HepG2 (cell line): ENCODE results near the gene CPPED1. TPM values are rescaled to one million over a fixed set of nuclear protein-coding genes. Genes with fewer than 3 reads are reported as not detected.

ENCODE experiments used
- ATAC-seq: fragments of 200-7000 bp; cut with Tn5 transposase; 3 replicates; pipeline ENCODE4 v1.9.1; 2020; ENCODE audit warnings: mild to moderate bottlenecking, moderate library complexity
- BruUV-seq: library from RNA; stranded (reverse); fragments of 400-500 nt; replicated peaks from 2 replicates; lab custom pipeline; 2021; lab: Mats Ljungman, UMichigan
- CTCF ChIA-PET: fragments of 300-600 bp; formaldehyde crosslinking; extraction: SDS; loops from one replicate; lab custom pipeline; 2021; ENCODE audit warnings: low total read pairs, inconsistent platforms, low intra/inter-chr PET ratio; lab: Yijun Ruan, JAX
- POLR2A ChIA-PET: fragments of 350-600 bp; sonication (Branson Sonifier 250); formaldehyde crosslinking; loops from one replicate; lab custom pipeline; 2020; ENCODE audit warnings: antibody characterized with exemption, inconsistent platforms; lab: Yijun Ruan, JAX
- DNase-seq: peaks from one replicate; pipeline ENCODE4 v3.0.0-alpha.2; 2015; ENCODE audit warnings: low spot score
- FAIRE-seq: peaks from 3 replicates; lab custom pipeline; 2011; peaks lifted over from hg19 to GRCh38; lab: Jason Lieb, UNC
- H2AFZ ChIP-seq: one replicate; pipeline ENCODE4 v1.6.1; 2011; ENCODE audit warnings: low read length, inconsistent platforms
- H3K27ac ChIP-seq: fragments of 300-600 bp; 3 replicates; pipeline ENCODE4 v1.8.0; 2011; ENCODE audit warnings: mixed run types, mild to moderate bottlenecking, mixed read lengths, low read length, inconsistent platforms; ENCODE audit not compliant: insufficient read depth; ENCODE audit errors: extremely low read length
- H3K27me3 ChIP-seq, 2 experiments: fragments of 200-600 bp in 1 of 2; 2 replicates in 1 of 2; 3 replicates in 1 of 2; pipeline versions ENCODE4 v1.6.0 to v1.8.0; 2011; ENCODE audit warnings: low read length in 2 of 2, mild to moderate bottlenecking in 2 of 2, moderate library complexity in 2 of 2, inconsistent platforms in 1 of 2; ENCODE audit not compliant: insufficient read depth in 2 of 2, control insufficient read depth in 1 of 2
- H3K36me3 ChIP-seq, 2 experiments: fragments of 200-600 bp in 1 of 2; replicated peaks in 1 of 2; 2 replicates in 1 of 2; 3 replicates in 1 of 2; pipeline versions ENCODE4 v1.5.1 to v1.8.0; 2011; ENCODE audit warnings: low read length in 2 of 2, inconsistent platforms in 1 of 2; ENCODE audit not compliant: insufficient read depth in 2 of 2, control insufficient read depth in 1 of 2
- H3K4me1 ChIP-seq: 2 replicates; pipeline ENCODE4 v1.5.1; 2012; ENCODE audit warnings: low read length, inconsistent platforms; ENCODE audit not compliant: insufficient read depth
- H3K4me2 ChIP-seq: 2 replicates; pipeline ENCODE4 v1.6.0; 2011; ENCODE audit warnings: low read depth, low read length, inconsistent platforms
- H3K4me3 ChIP-seq, 3 experiments: fragments of 200-600 bp in 1 of 3; sonication (generic), shearing (Covaris generic) in 1 of 3; replicated peaks in 1 of 3; 2 replicates each; pipeline ENCODE4 v1.5.1; 2011 to 2016; ENCODE audit warnings: low read length in 3 of 3, inconsistent platforms in 2 of 3, low read depth in 2 of 3, mild to moderate bottlenecking in 2 of 3, control low read depth in 1 of 3, mixed read lengths in 1 of 3; ENCODE audit not compliant: insufficient read depth in 1 of 3
- H3K79me2 ChIP-seq: one replicate; pipeline ENCODE4 v1.6.1; 2011; ENCODE audit warnings: low read length, inconsistent platforms; ENCODE audit not compliant: insufficient read depth
- H3K9ac ChIP-seq: 2 replicates; pipeline ENCODE4 v1.6.0; 2011; ENCODE audit warnings: mild to moderate bottlenecking, low read depth, low read length, inconsistent platforms; ENCODE audit not compliant: insufficient read depth
- H3K9me3 ChIP-seq: 2 replicates; pipeline ENCODE4 v1.5.1; 2012; ENCODE audit warnings: mild to moderate bottlenecking, low read length
- H4K20me1 ChIP-seq: 2 replicates; pipeline ENCODE4 v1.6.0; 2011; ENCODE audit warnings: inconsistent platforms, mild to moderate bottlenecking, low read length, moderate library complexity; ENCODE audit not compliant: insufficient read depth
- BCLAF1 ChIP-seq: fragments of 450-650 bp; IDR thresholded peaks from 2 replicates; pipeline ENCODE4 v1.6.1; 2017; ENCODE audit warnings: mild to moderate bottlenecking
- CAMTA2 ChIP-seq: sonication (generic); formaldehyde crosslinking; IDR thresholded peaks from 2 replicates; pipeline ENCODE4 v1.4.0; 2020; ENCODE audit warnings: mild to moderate bottlenecking, missing genetic modification reagents, borderline replicate concordance
- CCDC6 ChIP-seq: sonication (generic); formaldehyde crosslinking; IDR thresholded peaks from 2 replicates; pipeline ENCODE4 v1.8.1; 2022; ENCODE audit warnings: mild to moderate bottlenecking, missing genetic modification reagents, moderate library complexity
- GATAD1 ChIP-seq: IDR thresholded peaks from 2 replicates; pipeline ENCODE4 v1.6.1; 2016; ENCODE audit warnings: missing genetic modification reagents, missing compliant biosample characterization
- GFI1 ChIP-seq: sonication (generic); formaldehyde crosslinking; IDR thresholded peaks from 2 replicates; pipeline ENCODE4 v1.5.0; 2020; ENCODE audit warnings: missing genetic modification reagents, mild to moderate bottlenecking, borderline replicate concordance
- IKZF5 ChIP-seq: IDR thresholded peaks from 2 replicates; pipeline ENCODE4 v1.6.1; 2018; ENCODE audit warnings: missing genetic modification reagents, mild to moderate bottlenecking, missing compliant biosample characterization
- JUN ChIP-seq: sonication (generic); formaldehyde crosslinking; IDR thresholded peaks from 2 replicates; pipeline ENCODE4 v1.4.0; 2020; ENCODE audit warnings: mild to moderate bottlenecking, missing genetic modification reagents
- KDM1A ChIP-seq: IDR thresholded peaks from 2 replicates; pipeline ENCODE4 v1.6.1; 2016; ENCODE audit warnings: missing compliant biosample characterization
- MEF2D ChIP-seq: sonication (generic); formaldehyde crosslinking; IDR thresholded peaks from 2 replicates; pipeline ENCODE4 v1.5.1; 2020; ENCODE audit warnings: mild to moderate bottlenecking, missing genetic modification reagents
- REL ChIP-seq: sonication (generic); formaldehyde crosslinking; conservative IDR thresholded peaks from 2 replicates; pipeline ENCODE4 v1.8.0; 2022; ENCODE audit warnings: mild to moderate bottlenecking, missing genetic modification reagents, moderate library complexity
- ZFP36L2 ChIP-seq: sonication (generic); formaldehyde crosslinking; IDR thresholded peaks from 2 replicates; pipeline ENCODE4 v1.4.0; 2020; ENCODE audit warnings: missing genetic modification reagents
- ZNF30 ChIP-seq: sonication (generic); formaldehyde crosslinking; IDR thresholded peaks from 2 replicates; pipeline ENCODE4 v1.5.0; 2020; ENCODE audit warnings: mild to moderate bottlenecking, missing genetic modification reagents
- ZNF362 ChIP-seq: sonication (generic); formaldehyde crosslinking; IDR thresholded peaks from 2 replicates; pipeline ENCODE4 v1.4.0; 2020; ENCODE audit warnings: missing genetic modification reagents, mild to moderate bottlenecking, borderline replicate concordance
- ZNF652 ChIP-seq: IDR thresholded peaks from 2 replicates; pipeline ENCODE4 v1.6.1; 2016; ENCODE audit warnings: low read depth, borderline replicate concordance
- WGBS: methylation state at CpG from one replicate; pipeline ENCODE4 v1.1.6; 2017; ENCODE audit warnings: low lambda C conversion rate; 5-methylcytosine and 5-hydroxymethylcytosine counted together
- in situ Hi-C: cut with HindIII; loops from 2 replicates; pipeline ENCODE4 v1.10.0; 2017; ENCODE audit warnings: low pct_unique_long_range_greater_than_20kb; ENCODE audit not compliant: extremely low pct_ligation_motif_present
- intact Hi-C: fragments of 100-400 bp; cut with micrococcal nuclease; formaldehyde crosslinking; loops from one replicate; pipeline ENCODE4 v1.10.0; 2022; ENCODE audit not compliant: unreplicated experiment
- polyA plus RNA-seq, 8 experiments: library from polyadenylated mRNA; depleted of rRNA in 3 of 8; stranded (reverse) in 7 of 8; unstranded in 1 of 8; fragments of >200 nt; fragmentation: Illumina TruSeq in 4 of 8; extraction: Trizol in 4 of 8; gene quantifications; 2 replicates each; pipeline versions ENCODE4 v1.2.1 to v1.2.3, GENCODE V29; 2011 to 2016; ENCODE audit warnings: low read depth in 4 of 8, missing spikeins in 1 of 8, mixed read lengths in 1 of 8; ENCODE audit not compliant: insufficient read depth in 1 of 8
- total RNA-seq, 5 experiments: library from RNA; depleted of rRNA; stranded (reverse); fragments of >200 nt; fragmentation: Illumina TruSeq; extraction: Trizol; gene quantifications; 2 replicates each; pipeline ENCODE4 v1.2.3, GENCODE V29; 2016; ENCODE audit warnings: low read depth in 1 of 5
- TF ChIP-seq, protein P1 (sequence below): sonication (generic); formaldehyde crosslinking; IDR thresholded peaks from 2 replicates; pipeline ENCODE4 v1.4.0; 2020; ENCODE audit warnings: missing genetic modification reagents, mild to moderate bottlenecking, borderline replicate concordance

CPPED1 gene
- total and polyA plus RNA-seq, 2 of the 13 experiments (the other 11 are each of a cell fraction or from before 2014, with no cell fraction given) = 66.6 to 71.3 TPM

DNA sequence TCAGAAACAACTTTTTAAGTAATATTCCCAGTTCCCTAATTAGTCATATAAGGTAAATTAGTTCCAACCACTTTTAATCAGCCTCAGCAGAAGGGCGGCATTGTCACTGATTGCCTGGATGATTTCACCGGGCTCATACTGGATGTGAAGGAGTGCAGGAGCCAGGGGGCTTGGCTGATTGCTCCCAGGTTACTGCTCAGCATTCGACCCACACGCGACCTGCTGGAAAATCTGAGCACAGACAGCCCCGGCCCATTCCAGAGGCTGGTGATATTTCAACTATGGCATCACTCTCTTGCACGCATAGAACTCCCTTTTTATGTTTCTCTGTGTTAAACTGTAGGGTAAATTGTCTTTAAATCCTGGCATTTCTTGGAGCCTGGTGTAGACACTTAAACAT is 34.2 kb downstream of the CPPED1 start:
- Histone ChIP-seq H3K4me1 (peaks cover 29% of the 10 kb centered on the region), H3K36me3 (peaks cover 16 to 47% of the 10 kb centered on the region in 2 experiments), H2AFZ (no peak overlapping the region), H3K9ac (no peak overlapping the region), H3K79me2 (peaks cover 26% of the 10 kb centered on the region), H3K27ac (no peak overlapping the region), H3K9me3 (no peaks in the 10 kb centered on the region), H3K4me2 (no peak overlapping the region), H3K27me3 (no peaks in the 10 kb centered on the region), H4K20me1 (no peaks in the 10 kb centered on the region), H3K4me3 (no peak overlapping the region)
- ChIA-PET POLR2A (no interaction called here), CTCF (no interaction called here)
- WGBS = 97% methylated on average over 7 of the region's 7 CpGs
- TF ChIP-seq CCDC6 (CRISPR knock-in tag) = no peak
- no peak for TF ChIP-seq CAMTA2 (CRISPR knock-in tag)
- no peak for TF ChIP-seq KDM1A (CRISPR knock-in tag)
- TF ChIP-seq, protein P1, sequence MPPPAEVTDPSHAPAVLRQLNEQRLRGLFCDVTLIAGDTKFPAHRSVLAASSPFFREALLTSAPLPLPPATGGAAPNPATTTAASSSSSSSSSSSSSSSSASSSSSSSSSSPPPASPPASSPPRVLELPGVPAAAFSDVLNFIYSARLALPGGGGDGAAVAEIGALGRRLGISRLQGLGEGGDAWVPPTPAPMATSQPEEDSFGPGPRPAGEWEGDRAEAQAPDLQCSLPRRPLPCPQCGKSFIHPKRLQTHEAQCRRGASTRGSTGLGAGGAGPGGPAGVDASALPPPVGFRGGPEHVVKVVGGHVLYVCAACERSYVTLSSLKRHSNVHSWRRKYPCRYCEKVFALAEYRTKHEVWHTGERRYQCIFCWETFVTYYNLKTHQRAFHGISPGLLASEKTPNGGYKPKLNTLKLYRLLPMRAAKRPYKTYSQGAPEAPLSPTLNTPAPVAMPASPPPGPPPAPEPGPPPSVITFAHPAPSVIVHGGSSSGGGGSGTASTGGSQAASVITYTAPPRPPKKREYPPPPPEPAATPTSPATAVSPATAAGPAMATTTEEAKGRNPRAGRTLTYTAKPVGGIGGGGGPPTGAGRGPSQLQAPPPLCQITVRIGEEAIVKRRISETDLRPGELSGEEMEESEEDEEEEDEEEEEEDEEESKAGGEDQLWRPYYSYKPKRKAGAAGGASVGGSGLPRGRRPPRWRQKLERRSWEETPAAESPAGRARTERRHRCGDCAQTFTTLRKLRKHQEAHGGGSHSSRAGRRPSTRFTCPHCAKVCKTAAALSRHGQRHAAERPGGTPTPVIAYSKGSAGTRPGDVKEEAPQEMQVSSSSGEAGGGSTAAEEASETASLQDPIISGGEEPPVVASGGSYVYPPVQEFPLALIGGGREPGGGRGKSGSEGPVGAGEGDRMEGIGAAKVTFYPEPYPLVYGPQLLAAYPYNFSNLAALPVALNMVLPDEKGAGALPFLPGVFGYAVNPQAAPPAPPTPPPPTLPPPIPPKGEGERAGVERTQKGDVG (CRISPR knock-in tag) = no peak
- no peak for TF ChIP-seq ZNF30 (CRISPR knock-in tag)
- no peak for TF ChIP-seq GFI1 (CRISPR knock-in tag)
- no peak for TF ChIP-seq IKZF5 (CRISPR knock-in tag)
- TF ChIP-seq MEF2D (CRISPR knock-in tag) = no peak
- TF ChIP-seq REL (CRISPR knock-in tag) = no peak
- no peak for TF ChIP-seq JUN (CRISPR knock-in tag)
- no peak for TF ChIP-seq ZNF362 (CRISPR knock-in tag)
- TF ChIP-seq GATAD1 = no peak
- no peak for TF ChIP-seq ZNF652 (CRISPR knock-in tag)
- no peak for TF ChIP-seq BCLAF1
- no peak for TF ChIP-seq ZFP36L2 (CRISPR knock-in tag)
- ATAC-seq = no peak
- BruUV-seq = no TSS peak
- in situ Hi-C loops = no loop called here
- DNase-seq = no peak
- no peak for FAIRE-seq
- intact Hi-C loops = no loop called here
